HepG2 (cell line): Measurements from ENCODE around the gene B4GALT1. TPM values are rescaled to one million over a fixed set of nuclear protein-coding genes. Genes with fewer than 3 reads are reported as not detected.

Experiments
- ATAC-seq: fragments of 200-7000 bp; cut with Tn5 transposase; 3 replicates; pipeline ENCODE4 v1.9.1; 2020; ENCODE audit warnings: mild to moderate bottlenecking, moderate library complexity
- BruUV-seq: library from RNA; stranded (reverse); fragments of 400-500 nt; replicated peaks from 2 replicates; lab custom pipeline; 2021; lab: Mats Ljungman, UMichigan
- CTCF ChIA-PET: fragments of 300-600 bp; formaldehyde crosslinking; extraction: SDS; loops from one replicate; lab custom pipeline; 2021; ENCODE audit warnings: low total read pairs, inconsistent platforms, low intra/inter-chr PET ratio; lab: Yijun Ruan, JAX
- POLR2A ChIA-PET: fragments of 350-600 bp; sonication (Branson Sonifier 250); formaldehyde crosslinking; loops from one replicate; lab custom pipeline; 2020; ENCODE audit warnings: antibody characterized with exemption, inconsistent platforms; lab: Yijun Ruan, JAX
- DNase-seq: peaks from one replicate; pipeline ENCODE4 v3.0.0-alpha.2; 2015; ENCODE audit warnings: low spot score
- FAIRE-seq: peaks from 3 replicates; lab custom pipeline; 2011; peaks lifted over from hg19 to GRCh38; lab: Jason Lieb, UNC
- H2AFZ ChIP-seq: one replicate; pipeline ENCODE4 v1.6.1; 2011; ENCODE audit warnings: low read length, inconsistent platforms
- H3K27ac ChIP-seq: fragments of 300-600 bp; 3 replicates; pipeline ENCODE4 v1.8.0; 2011; ENCODE audit warnings: mixed run types, mild to moderate bottlenecking, mixed read lengths, low read length, inconsistent platforms; ENCODE audit not compliant: insufficient read depth; ENCODE audit errors: extremely low read length
- H3K27me3 ChIP-seq, 2 experiments: fragments of 200-600 bp in 1 of 2; 2 replicates in 1 of 2; 3 replicates in 1 of 2; pipeline versions ENCODE4 v1.6.0 to v1.8.0; 2011; ENCODE audit warnings: low read length in 2 of 2, mild to moderate bottlenecking in 2 of 2, moderate library complexity in 2 of 2, inconsistent platforms in 1 of 2; ENCODE audit not compliant: insufficient read depth in 2 of 2, control insufficient read depth in 1 of 2
- H3K36me3 ChIP-seq, 2 experiments: fragments of 200-600 bp in 1 of 2; replicated peaks in 1 of 2; 2 replicates in 1 of 2; 3 replicates in 1 of 2; pipeline versions ENCODE4 v1.5.1 to v1.8.0; 2011; ENCODE audit warnings: low read length in 2 of 2, inconsistent platforms in 1 of 2; ENCODE audit not compliant: insufficient read depth in 2 of 2, control insufficient read depth in 1 of 2
- H3K4me1 ChIP-seq: 2 replicates; pipeline ENCODE4 v1.5.1; 2012; ENCODE audit warnings: low read length, inconsistent platforms; ENCODE audit not compliant: insufficient read depth
- H3K4me2 ChIP-seq: 2 replicates; pipeline ENCODE4 v1.6.0; 2011; ENCODE audit warnings: low read depth, low read length, inconsistent platforms
- H3K4me3 ChIP-seq, 3 experiments: fragments of 200-600 bp in 1 of 3; sonication (generic), shearing (Covaris generic) in 1 of 3; replicated peaks in 1 of 3; 2 replicates each; pipeline ENCODE4 v1.5.1; 2011 to 2016; ENCODE audit warnings: low read length in 3 of 3, inconsistent platforms in 2 of 3, low read depth in 2 of 3, mild to moderate bottlenecking in 2 of 3, control low read depth in 1 of 3, mixed read lengths in 1 of 3; ENCODE audit not compliant: insufficient read depth in 1 of 3
- H3K79me2 ChIP-seq: one replicate; pipeline ENCODE4 v1.6.1; 2011; ENCODE audit warnings: low read length, inconsistent platforms; ENCODE audit not compliant: insufficient read depth
- H3K9ac ChIP-seq: 2 replicates; pipeline ENCODE4 v1.6.0; 2011; ENCODE audit warnings: mild to moderate bottlenecking, low read depth, low read length, inconsistent platforms; ENCODE audit not compliant: insufficient read depth
- H3K9me3 ChIP-seq: 2 replicates; pipeline ENCODE4 v1.5.1; 2012; ENCODE audit warnings: mild to moderate bottlenecking, low read length
- H4K20me1 ChIP-seq: 2 replicates; pipeline ENCODE4 v1.6.0; 2011; ENCODE audit warnings: inconsistent platforms, mild to moderate bottlenecking, low read length, moderate library complexity; ENCODE audit not compliant: insufficient read depth
- FIP1L1 ChIP-seq: fragments of 200-400 bp; formaldehyde crosslinking; IDR thresholded peaks from 2 replicates; pipeline ENCODE4 v1.6.1; 2018; ENCODE audit warnings: low read depth, mild to moderate bottlenecking, low read length, moderate library complexity, borderline replicate concordance; ENCODE audit not compliant: insufficient read depth
- GZF1 ChIP-seq: sonication (generic); formaldehyde crosslinking; IDR thresholded peaks from 2 replicates; pipeline ENCODE4 v1.5.1; 2020; ENCODE audit warnings: mild to moderate bottlenecking, missing genetic modification reagents
- HOXA9 ChIP-seq: sonication (generic); formaldehyde crosslinking; IDR thresholded peaks from 2 replicates; pipeline ENCODE4 v1.8.1; 2022; ENCODE audit warnings: missing genetic modification reagents, mild to moderate bottlenecking, moderate library complexity, borderline replicate concordance
- ISX ChIP-seq: sonication (generic); formaldehyde crosslinking; conservative IDR thresholded peaks from 2 replicates; pipeline ENCODE4 v1.5.0; 2020; ENCODE audit warnings: missing genetic modification reagents
- MBNL3 ChIP-seq: fragments of 250-450 bp; sonication (Bioruptor Pico); conservative IDR thresholded peaks from 2 replicates; pipeline ENCODE4 v1.8.0; 2022; ENCODE audit warnings: mild to moderate bottlenecking, inconsistent platforms
- RAD21 ChIP-seq: fragments of 450-650 bp; formaldehyde crosslinking; IDR thresholded peaks from 2 replicates; pipeline ENCODE4 v1.5.0; 2020; ENCODE audit warnings: mild to moderate bottlenecking
- ZNF557 ChIP-seq: sonication (generic); formaldehyde crosslinking; IDR thresholded peaks from 2 replicates; pipeline ENCODE4 v1.4.0; 2020; ENCODE audit warnings: missing genetic modification reagents
- ZSCAN30 ChIP-seq: sonication (generic); formaldehyde crosslinking; IDR thresholded peaks from 2 replicates; pipeline ENCODE4 v1.5.0; 2020; ENCODE audit warnings: mild to moderate bottlenecking, missing genetic modification reagents
- WGBS: methylation state at CpG from one replicate; pipeline ENCODE4 v1.1.6; 2017; ENCODE audit warnings: low lambda C conversion rate; 5-methylcytosine and 5-hydroxymethylcytosine counted together
- in situ Hi-C: cut with HindIII; loops from 2 replicates; pipeline ENCODE4 v1.10.0; 2017; ENCODE audit warnings: low pct_unique_long_range_greater_than_20kb; ENCODE audit not compliant: extremely low pct_ligation_motif_present
- intact Hi-C: fragments of 100-400 bp; cut with micrococcal nuclease; formaldehyde crosslinking; loops from one replicate; pipeline ENCODE4 v1.10.0; 2022; ENCODE audit not compliant: unreplicated experiment
- polyA plus RNA-seq, 8 experiments: library from polyadenylated mRNA; depleted of rRNA in 3 of 8; stranded (reverse) in 7 of 8; unstranded in 1 of 8; fragments of >200 nt; fragmentation: Illumina TruSeq in 4 of 8; extraction: Trizol in 4 of 8; gene quantifications; 2 replicates each; pipeline versions ENCODE4 v1.2.1 to v1.2.3, GENCODE V29; 2011 to 2016; ENCODE audit warnings: low read depth in 4 of 8, missing spikeins in 1 of 8, mixed read lengths in 1 of 8; ENCODE audit not compliant: insufficient read depth in 1 of 8
- total RNA-seq, 5 experiments: library from RNA; depleted of rRNA; stranded (reverse); fragments of >200 nt; fragmentation: Illumina TruSeq; extraction: Trizol; gene quantifications; 2 replicates each; pipeline ENCODE4 v1.2.3, GENCODE V29; 2016; ENCODE audit warnings: low read depth in 1 of 5
- TF ChIP-seq, protein P1 (sequence below): sonication (generic); formaldehyde crosslinking; IDR thresholded peaks from 2 replicates; pipeline ENCODE4 v1.4.0; 2020; ENCODE audit warnings: mild to moderate bottlenecking, missing genetic modification reagents
- TF ChIP-seq, protein P2 (sequence below): sonication (generic); formaldehyde crosslinking; IDR thresholded peaks from 2 replicates; pipeline ENCODE4 v1.4.0; 2020; ENCODE audit warnings: missing genetic modification reagents, borderline replicate concordance
- TF ChIP-seq, protein P3 (sequence below): sonication (generic); formaldehyde crosslinking; IDR thresholded peaks from 2 replicates; pipeline ENCODE4 v1.4.0; 2020; ENCODE audit warnings: mild to moderate bottlenecking, missing genetic modification reagents
- TF ChIP-seq, protein P4 (sequence below): sonication (generic); formaldehyde crosslinking; IDR thresholded peaks from 2 replicates; pipeline ENCODE4 v1.9.0; 2022; ENCODE audit warnings: missing genetic modification reagents, mild to moderate bottlenecking, borderline replicate concordance

The B4GALT1 gene
- total and polyA plus RNA-seq, 2 of the 13 experiments (the other 11 are each of a cell fraction or from before 2014, with no cell fraction given): 15.7 to 33.5 TPM

DNA sequence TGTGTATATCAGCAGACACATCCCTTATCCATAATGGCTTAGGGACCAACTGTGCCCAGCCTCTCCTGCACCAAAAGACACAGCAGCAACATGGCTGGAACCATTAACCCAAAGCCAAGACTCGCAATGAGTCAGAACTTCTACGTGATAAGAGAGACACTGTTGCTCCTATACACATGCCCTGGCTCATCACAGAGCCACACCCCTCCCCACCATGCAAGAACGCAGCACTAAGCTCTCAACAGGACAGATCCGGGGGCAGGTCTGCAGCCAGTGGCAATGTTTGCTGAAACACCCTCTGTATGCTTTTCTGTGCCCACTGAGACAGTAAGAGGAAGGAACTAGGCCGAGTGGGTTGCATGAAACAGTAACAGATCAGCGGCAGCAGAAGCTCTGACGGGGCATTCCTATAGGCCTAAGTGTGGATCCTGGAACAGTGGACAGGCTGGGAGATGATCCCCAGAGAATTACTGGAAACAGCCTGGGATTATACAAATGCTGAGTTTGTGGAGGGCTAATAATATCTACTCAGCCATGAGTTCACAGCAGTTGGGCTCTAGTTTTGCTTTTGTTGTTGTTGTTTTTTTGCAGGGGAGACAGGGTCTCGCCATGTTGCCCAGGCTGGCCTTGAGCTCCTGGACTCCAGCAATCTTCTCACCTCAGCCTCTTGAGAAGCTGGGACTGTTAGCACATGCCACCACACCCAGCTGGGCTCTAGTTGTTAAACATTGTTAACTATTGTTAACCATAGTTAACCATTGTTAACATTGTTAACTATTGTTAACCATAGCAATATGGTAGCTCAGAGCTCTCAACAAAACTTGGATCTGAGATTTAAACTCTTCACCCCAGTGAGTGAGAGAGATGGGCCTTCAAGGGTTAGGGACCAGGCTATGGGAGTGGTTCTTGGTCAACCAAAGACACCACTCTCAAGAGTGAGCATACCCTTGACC, 41.0 kb downstream of the B4GALT1 start:
- Histone ChIP-seq H3K4me1 (peaks cover 6% of the 10 kb centered on the region), H3K79me2 (no peaks in the 10 kb centered on the region), H3K9me3 (no peaks in the 10 kb centered on the region), H3K36me3 (peaks cover 18 to 55% of the 10 kb centered on the region in 2 experiments), H3K4me2 (no peak overlapping the region), H3K27me3 (no peaks in the 10 kb centered on the region), H3K4me3 (no peak overlapping the region), H3K27ac (no peak overlapping the region), H2AFZ (no peak overlapping the region), H3K9ac (no peak overlapping the region), H4K20me1 (peaks cover 8% of the 10 kb centered on the region; the same call in 1 of the 2 replicates)
- no peak for FAIRE-seq
- no peak for DNase-seq
- intact Hi-C loops: no loop called here
- no peak for TF ChIP-seq RAD21 (CRISPR knock-in tag)
- TF ChIP-seq MBNL3: no peak
- TF ChIP-seq, protein P1, sequence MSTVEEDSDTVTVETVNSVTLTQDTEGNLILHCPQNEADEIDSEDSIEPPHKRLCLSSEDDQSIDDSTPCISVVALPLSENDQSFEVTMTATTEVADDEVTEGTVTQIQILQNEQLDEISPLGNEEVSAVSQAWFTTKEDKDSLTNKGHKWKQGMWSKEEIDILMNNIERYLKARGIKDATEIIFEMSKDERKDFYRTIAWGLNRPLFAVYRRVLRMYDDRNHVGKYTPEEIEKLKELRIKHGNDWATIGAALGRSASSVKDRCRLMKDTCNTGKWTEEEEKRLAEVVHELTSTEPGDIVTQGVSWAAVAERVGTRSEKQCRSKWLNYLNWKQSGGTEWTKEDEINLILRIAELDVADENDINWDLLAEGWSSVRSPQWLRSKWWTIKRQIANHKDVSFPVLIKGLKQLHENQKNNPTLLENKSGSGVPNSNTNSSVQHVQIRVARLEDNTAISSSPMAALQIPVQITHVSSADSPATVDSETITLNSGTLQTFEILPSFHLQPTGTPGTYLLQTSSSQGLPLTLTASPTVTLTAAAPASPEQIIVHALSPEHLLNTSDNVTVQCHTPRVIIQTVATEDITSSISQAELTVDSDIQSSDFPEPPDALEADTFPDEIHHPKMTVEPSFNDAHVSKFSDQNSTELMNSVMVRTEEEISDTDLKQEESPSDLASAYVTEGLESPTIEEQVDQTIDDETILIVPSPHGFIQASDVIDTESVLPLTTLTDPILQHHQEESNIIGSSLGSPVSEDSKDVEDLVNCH (CRISPR knock-in tag): no peak
- TF ChIP-seq, protein P2, sequence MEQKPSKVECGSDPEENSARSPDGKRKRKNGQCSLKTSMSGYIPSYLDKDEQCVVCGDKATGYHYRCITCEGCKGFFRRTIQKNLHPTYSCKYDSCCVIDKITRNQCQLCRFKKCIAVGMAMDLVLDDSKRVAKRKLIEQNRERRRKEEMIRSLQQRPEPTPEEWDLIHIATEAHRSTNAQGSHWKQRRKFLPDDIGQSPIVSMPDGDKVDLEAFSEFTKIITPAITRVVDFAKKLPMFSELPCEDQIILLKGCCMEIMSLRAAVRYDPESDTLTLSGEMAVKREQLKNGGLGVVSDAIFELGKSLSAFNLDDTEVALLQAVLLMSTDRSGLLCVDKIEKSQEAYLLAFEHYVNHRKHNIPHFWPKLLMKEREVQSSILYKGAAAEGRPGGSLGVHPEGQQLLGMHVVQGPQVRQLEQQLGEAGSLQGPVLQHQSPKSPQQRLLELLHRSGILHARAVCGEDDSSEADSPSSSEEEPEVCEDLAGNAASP (CRISPR knock-in tag): no peak
- TF ChIP-seq GZF1 (CRISPR knock-in tag): no peak
- TF ChIP-seq, protein P3, sequence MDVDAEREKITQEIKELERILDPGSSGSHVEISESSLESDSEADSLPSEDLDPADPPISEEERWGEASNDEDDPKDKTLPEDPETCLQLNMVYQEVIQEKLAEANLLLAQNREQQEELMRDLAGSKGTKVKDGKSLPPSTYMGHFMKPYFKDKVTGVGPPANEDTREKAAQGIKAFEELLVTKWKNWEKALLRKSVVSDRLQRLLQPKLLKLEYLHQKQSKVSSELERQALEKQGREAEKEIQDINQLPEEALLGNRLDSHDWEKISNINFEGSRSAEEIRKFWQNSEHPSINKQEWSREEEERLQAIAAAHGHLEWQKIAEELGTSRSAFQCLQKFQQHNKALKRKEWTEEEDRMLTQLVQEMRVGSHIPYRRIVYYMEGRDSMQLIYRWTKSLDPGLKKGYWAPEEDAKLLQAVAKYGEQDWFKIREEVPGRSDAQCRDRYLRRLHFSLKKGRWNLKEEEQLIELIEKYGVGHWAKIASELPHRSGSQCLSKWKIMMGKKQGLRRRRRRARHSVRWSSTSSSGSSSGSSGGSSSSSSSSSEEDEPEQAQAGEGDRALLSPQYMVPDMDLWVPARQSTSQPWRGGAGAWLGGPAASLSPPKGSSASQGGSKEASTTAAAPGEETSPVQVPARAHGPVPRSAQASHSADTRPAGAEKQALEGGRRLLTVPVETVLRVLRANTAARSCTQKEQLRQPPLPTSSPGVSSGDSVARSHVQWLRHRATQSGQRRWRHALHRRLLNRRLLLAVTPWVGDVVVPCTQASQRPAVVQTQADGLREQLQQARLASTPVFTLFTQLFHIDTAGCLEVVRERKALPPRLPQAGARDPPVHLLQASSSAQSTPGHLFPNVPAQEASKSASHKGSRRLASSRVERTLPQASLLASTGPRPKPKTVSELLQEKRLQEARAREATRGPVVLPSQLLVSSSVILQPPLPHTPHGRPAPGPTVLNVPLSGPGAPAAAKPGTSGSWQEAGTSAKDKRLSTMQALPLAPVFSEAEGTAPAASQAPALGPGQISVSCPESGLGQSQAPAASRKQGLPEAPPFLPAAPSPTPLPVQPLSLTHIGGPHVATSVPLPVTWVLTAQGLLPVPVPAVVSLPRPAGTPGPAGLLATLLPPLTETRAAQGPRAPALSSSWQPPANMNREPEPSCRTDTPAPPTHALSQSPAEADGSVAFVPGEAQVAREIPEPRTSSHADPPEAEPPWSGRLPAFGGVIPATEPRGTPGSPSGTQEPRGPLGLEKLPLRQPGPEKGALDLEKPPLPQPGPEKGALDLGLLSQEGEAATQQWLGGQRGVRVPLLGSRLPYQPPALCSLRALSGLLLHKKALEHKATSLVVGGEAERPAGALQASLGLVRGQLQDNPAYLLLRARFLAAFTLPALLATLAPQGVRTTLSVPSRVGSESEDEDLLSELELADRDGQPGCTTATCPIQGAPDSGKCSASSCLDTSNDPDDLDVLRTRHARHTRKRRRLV: no peak
- TF ChIP-seq ZSCAN30 (CRISPR knock-in tag): no peak
- no peak for TF ChIP-seq ISX (CRISPR knock-in tag)
- TF ChIP-seq FIP1L1: no peak
- TF ChIP-seq, protein P4, sequence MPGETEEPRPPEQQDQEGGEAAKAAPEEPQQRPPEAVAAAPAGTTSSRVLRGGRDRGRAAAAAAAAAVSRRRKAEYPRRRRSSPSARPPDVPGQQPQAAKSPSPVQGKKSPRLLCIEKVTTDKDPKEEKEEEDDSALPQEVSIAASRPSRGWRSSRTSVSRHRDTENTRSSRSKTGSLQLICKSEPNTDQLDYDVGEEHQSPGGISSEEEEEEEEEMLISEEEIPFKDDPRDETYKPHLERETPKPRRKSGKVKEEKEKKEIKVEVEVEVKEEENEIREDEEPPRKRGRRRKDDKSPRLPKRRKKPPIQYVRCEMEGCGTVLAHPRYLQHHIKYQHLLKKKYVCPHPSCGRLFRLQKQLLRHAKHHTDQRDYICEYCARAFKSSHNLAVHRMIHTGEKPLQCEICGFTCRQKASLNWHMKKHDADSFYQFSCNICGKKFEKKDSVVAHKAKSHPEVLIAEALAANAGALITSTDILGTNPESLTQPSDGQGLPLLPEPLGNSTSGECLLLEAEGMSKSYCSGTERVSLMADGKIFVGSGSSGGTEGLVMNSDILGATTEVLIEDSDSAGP (CRISPR knock-in tag): no peak
- no peak for TF ChIP-seq HOXA9
- TF ChIP-seq ZNF557 (CRISPR knock-in tag): no peak
- no TSS peak for BruUV-seq
- 96% methylated on average over 5 of the region's 8 CpGs for WGBS
- ATAC-seq: no peak
- in situ Hi-C loops: no loop called here
- CTCF ChIA-PET: no interaction called here
- POLR2A ChIA-PET: no interaction called here
